Activated naive CD8-positive, alpha-beta T cell (primary cell): ENCODE measurements around the gene ERCC6.

Experiments
- H3K27ac Mint-ChIP-seq: one replicate; pipeline ENCODE4 v1.8.0; 2021; ENCODE audit warnings: mixed read lengths
- H3K27me3 Mint-ChIP-seq: one replicate; pipeline ENCODE4 v1.8.0; 2021; ENCODE audit warnings: mixed read lengths
- H3K36me3 Mint-ChIP-seq: one replicate; pipeline ENCODE4 v1.8.0; 2021; ENCODE audit warnings: mixed read lengths
- H3K4me1 Mint-ChIP-seq: one replicate; pipeline ENCODE4 v1.8.0; 2021; ENCODE audit warnings: low read depth, mixed read lengths
- H3K4me3 Mint-ChIP-seq: one replicate; pipeline ENCODE4 v1.8.0; 2021; ENCODE audit warnings: mild to moderate bottlenecking, mixed read lengths
- H3K9me3 Mint-ChIP-seq: one replicate; pipeline ENCODE4 v1.8.0; 2021; ENCODE audit warnings: low read depth, mixed read lengths

ERCC6 gene

GRCh38 chr10:49508249-49508648, 30.7 kb downstream of the ERCC6 start:
- H3K4me3 Mint-ChIP-seq = peak overlapping the region; percentile 5
- H3K4me1 Mint-ChIP-seq = peaks cover 30% of the 10 kb centered on the region
- no peak overlapping the region for H3K27ac Mint-ChIP-seq
- H3K9me3 Mint-ChIP-seq = no peaks in the 10 kb centered on the region
- peaks cover 10% of the 10 kb centered on the region for H3K27me3 Mint-ChIP-seq
- peaks cover 21% of the 10 kb centered on the region for H3K36me3 Mint-ChIP-seq

DNA sequence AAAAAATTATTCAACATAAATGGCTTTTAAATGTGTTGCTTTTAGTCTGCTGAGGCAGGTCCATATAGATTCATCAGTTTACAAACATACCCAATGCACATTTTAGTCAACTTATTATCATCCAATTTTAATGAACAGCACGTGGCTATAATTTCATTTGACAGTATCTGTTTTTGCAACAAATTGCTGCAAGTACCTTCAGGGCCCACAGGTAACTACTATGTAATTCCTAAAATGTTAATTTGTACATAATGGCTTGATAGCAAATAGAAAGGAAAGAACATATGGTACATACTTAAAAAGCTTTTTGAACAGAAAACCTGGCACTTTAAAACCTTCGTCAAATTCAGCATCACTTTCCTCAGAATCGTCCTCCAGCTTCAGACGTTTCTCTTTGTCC, 33.3 kb downstream of the ERCC6 start:
- Mint-ChIP-seq H3K4me1 (peaks cover 30% of the 10 kb centered on the region), H3K27ac (no peak overlapping the region), H3K4me3 (no peak overlapping the region), H3K27me3 (peaks cover 8% of the 10 kb centered on the region), H3K9me3 (no peaks in the 10 kb centered on the region), H3K36me3 (peaks cover 24% of the 10 kb centered on the region)

GRCh38 chr10:49505076-49505475, 33.8 kb downstream of the ERCC6 start:
- Mint-ChIP-seq H3K27me3 (peaks cover 3% of the 10 kb centered on the region), H3K27ac (no peak overlapping the region), H3K9me3 (no peaks in the 10 kb centered on the region), H3K36me3 (peaks cover 24% of the 10 kb centered on the region), H3K4me3 (no peak overlapping the region), H3K4me1 (peaks cover 28% of the 10 kb centered on the region)

DNA sequence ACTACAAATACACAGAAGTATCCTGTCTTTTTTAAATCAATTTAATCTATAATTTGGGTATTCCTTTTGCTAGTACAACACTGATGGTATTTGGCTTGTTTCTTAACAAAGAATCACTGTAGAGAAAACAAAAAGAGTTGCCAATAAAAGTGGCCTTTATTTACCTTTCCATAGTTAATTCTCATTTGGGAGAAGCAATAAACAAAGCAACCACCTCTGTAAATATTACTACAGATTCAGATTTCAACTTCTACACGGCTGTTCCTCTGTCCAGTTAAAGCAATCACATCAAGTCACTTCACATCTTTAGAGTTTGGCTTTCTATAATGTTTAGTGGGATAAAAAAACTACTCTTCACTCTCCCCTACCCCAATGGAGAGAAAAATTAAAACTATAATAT, 34.4 kb downstream of the ERCC6 start:
- Mint-ChIP-seq H3K36me3 (peaks cover 24% of the 10 kb centered on the region), H3K4me3 (no peak overlapping the region), H3K4me1 (peaks cover 27% of the 10 kb centered on the region), H3K9me3 (no peaks in the 10 kb centered on the region), H3K27me3 (peaks cover 3% of the 10 kb centered on the region), H3K27ac (no peak overlapping the region)

- peaks cover 7% of the 10 kb centered on the region for H3K4me1 Mint-ChIP-seq
- H3K27me3 Mint-ChIP-seq = peaks cover 3% of the 10 kb centered on the region
- H3K9me3 Mint-ChIP-seq = no peaks in the 10 kb centered on the region
- no peak overlapping the region for H3K27ac Mint-ChIP-seq
- no peak overlapping the region for H3K4me3 Mint-ChIP-seq
- H3K36me3 Mint-ChIP-seq = peaks cover 32% of the 10 kb centered on the region
These were observed 36.6 kb downstream of the ERCC6 start for GRCh38 chr10:49502358-49502757.

- H3K36me3 Mint-ChIP-seq = peaks cover 23% of the 10 kb centered on the region
- H3K9me3 Mint-ChIP-seq = no peaks in the 10 kb centered on the region
These were observed 38.5 kb downstream of the ERCC6 start for GRCh38 chr10:49500412-49500811.

GRCh38 chr10:49499305-49499851, 39.5 kb downstream of the ERCC6 start:
- Mint-ChIP-seq H3K4me3 (no peak overlapping the region), H3K4me1 (no peaks in the 10 kb centered on the region), H3K36me3 (peaks cover 19% of the 10 kb centered on the region), H3K27ac (no peak overlapping the region), H3K27me3 (no peaks in the 10 kb centered on the region), H3K9me3 (no peaks in the 10 kb centered on the region)

More at GRCh38 chr10:49500412-49500811, 38.5 kb downstream of the ERCC6 start:
- Mint-ChIP-seq H3K4me1 (no peaks in the 10 kb centered on the region), H3K4me3 (no peak overlapping the region), H3K27me3 (no peaks in the 10 kb centered on the region), H3K27ac (no peak overlapping the region)

DNA sequence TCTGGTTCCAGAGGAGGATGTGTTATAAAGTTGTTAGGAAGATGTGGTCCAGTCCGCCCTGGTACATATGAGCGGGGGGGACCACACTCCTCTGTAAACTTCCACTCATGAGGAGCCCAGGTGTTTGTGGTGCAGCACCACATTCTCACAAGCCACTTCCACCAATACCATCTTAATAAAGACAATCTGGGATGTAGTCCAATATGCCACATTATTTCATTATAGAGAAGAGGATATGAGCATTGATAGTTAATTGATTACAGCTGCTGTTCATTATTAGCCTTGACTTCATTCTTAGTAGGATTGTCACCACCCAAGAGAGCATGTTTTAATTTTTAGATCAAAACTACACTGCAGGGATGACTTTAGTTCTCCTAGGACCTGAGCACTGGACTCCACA, 40.5 kb downstream of the ERCC6 start:
- Mint-ChIP-seq H3K4me3 (no peak overlapping the region), H3K36me3 (peaks cover 19% of the 10 kb centered on the region), H3K9me3 (no peaks in the 10 kb centered on the region), H3K27me3 (no peaks in the 10 kb centered on the region), H3K4me1 (no peaks in the 10 kb centered on the region), H3K27ac (no peak overlapping the region)

DNA sequence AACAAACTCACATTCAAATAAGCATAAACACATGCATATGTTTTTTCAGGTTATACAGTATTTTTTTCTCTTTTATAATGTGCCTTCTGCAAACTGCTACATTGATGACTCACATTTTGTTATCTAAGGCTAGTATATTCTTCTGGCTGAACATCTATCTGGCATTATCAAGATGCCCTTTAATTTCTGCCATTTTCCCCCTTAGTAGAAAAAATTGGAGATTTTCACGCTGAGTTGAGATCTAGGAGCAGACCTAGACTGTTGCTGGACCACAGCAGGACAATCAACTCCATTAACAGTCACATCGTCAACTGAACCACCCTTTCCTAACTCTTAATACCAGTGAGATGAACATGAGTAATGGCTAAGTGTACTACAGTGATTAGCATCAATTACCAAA, 41.6 kb downstream of the ERCC6 start:
- H3K4me3 Mint-ChIP-seq = no peak overlapping the region
- no peaks in the 10 kb centered on the region for H3K27me3 Mint-ChIP-seq
- no peak overlapping the region for H3K27ac Mint-ChIP-seq
- H3K4me1 Mint-ChIP-seq = peaks cover 2% of the 10 kb centered on the region
- no peaks in the 10 kb centered on the region for H3K9me3 Mint-ChIP-seq
- H3K36me3 Mint-ChIP-seq = peaks cover 19% of the 10 kb centered on the region

GRCh38 chr10:49488056-49488717, 50.7 kb downstream of the ERCC6 start:
- no peaks in the 10 kb centered on the region for H3K27me3 Mint-ChIP-seq
- H3K36me3 Mint-ChIP-seq = peaks cover 16% of the 10 kb centered on the region
- H3K27ac Mint-ChIP-seq = no peak overlapping the region
- H3K4me3 Mint-ChIP-seq = no peak overlapping the region
- peaks cover 29% of the 10 kb centered on the region for H3K4me1 Mint-ChIP-seq
- no peaks in the 10 kb centered on the region for H3K9me3 Mint-ChIP-seq

DNA sequence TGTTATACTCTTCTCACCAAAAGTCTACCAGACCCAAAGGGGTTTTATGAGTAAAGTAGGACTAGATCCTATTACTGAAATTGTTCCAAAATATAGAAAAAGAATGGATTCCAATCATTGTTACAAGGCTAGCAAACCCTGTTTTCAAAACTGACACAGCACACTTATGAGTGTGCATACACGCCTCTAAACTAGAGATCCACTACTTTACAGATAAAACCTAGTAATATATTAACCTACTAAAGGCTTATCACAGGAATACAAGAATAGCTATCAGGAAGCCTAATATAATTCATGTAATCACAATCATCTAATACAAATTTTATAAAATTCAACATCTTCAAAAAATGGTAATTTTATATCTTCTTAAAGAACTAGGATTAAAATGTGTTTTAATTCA, 52.2 kb downstream of the ERCC6 start:
- Mint-ChIP-seq H3K9me3 (no peaks in the 10 kb centered on the region), H3K4me1 (peaks cover 28% of the 10 kb centered on the region), H3K4me3 (no peak overlapping the region), H3K27me3 (no peaks in the 10 kb centered on the region), H3K36me3 (peaks cover 13% of the 10 kb centered on the region), H3K27ac (no peak overlapping the region)

DNA sequence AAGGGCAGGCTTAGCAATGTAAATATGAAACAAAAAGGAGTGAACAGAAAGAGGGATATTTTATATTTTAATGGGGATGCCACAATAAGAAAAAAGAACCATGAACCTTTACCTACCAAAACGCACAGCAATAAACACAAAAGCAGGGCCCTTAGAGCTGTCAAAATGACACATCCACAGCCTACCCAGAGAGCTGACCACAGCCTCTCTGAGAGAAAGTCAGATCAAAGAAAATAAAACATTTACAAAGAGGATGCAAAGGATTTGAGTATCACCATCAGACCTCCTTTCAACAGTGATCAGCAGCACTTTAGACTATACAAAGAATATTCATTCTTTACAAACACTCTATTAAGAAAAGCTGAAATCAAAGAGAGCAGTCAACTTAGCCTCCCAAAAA, 52.9 kb downstream of the ERCC6 start:
- no peaks in the 10 kb centered on the region for H3K9me3 Mint-ChIP-seq
- peaks cover 16% of the 10 kb centered on the region for H3K36me3 Mint-ChIP-seq
- H3K27me3 Mint-ChIP-seq = no peaks in the 10 kb centered on the region
- H3K4me3 Mint-ChIP-seq = no peak overlapping the region
- H3K27ac Mint-ChIP-seq = no peak overlapping the region
- peaks cover 28% of the 10 kb centered on the region for H3K4me1 Mint-ChIP-seq

- Mint-ChIP-seq H3K4me3 (no peak overlapping the region), H3K36me3 (peaks cover 19% of the 10 kb centered on the region), H3K9me3 (no peaks in the 10 kb centered on the region), H3K27me3 (no peaks in the 10 kb centered on the region), H3K4me1 (peaks cover 28% of the 10 kb centered on the region), H3K27ac (no peak overlapping the region)
These were observed 54.3 kb downstream of the ERCC6 start for GRCh38 chr10:49484486-49485235.

DNA sequence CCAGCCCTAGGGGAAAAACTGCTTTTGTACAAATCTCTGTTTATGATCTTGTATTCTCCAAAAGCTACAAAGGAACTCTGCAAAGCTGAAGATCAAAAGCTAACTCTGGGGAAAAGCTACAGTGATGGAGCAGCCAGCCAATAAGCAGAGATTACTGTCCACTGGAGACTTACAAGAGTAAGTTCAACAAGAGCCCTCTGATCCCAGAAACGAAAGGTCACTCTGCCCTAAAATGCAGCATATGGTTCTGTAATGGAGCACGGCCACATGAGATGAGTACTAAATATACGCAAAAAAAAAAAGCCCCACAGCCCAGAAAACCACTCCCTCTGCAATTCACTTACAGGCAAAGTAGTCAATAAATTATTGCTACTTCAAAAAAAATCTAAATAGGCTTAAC, 60.1 kb downstream of the ERCC6 start:
- no peaks in the 10 kb centered on the region for H3K4me1 Mint-ChIP-seq
- no peak overlapping the region for H3K27ac Mint-ChIP-seq
- H3K36me3 Mint-ChIP-seq = peaks cover 40% of the 10 kb centered on the region
- H3K4me3 Mint-ChIP-seq = no peak overlapping the region
- H3K9me3 Mint-ChIP-seq = no peaks in the 10 kb centered on the region
- no peaks in the 10 kb centered on the region for H3K27me3 Mint-ChIP-seq

- no peaks in the 10 kb centered on the region for H3K27me3 Mint-ChIP-seq
- no peak overlapping the region for H3K4me3 Mint-ChIP-seq
- H3K27ac Mint-ChIP-seq = no peak overlapping the region
- H3K4me1 Mint-ChIP-seq = no peaks in the 10 kb centered on the region
- H3K9me3 Mint-ChIP-seq = no peaks in the 10 kb centered on the region
- peaks cover 52% of the 10 kb centered on the region for H3K36me3 Mint-ChIP-seq
These were observed 64.0 kb downstream of the ERCC6 start for GRCh38 chr10:49474901-49475300.
